A673 (cell line): ENCODE results near the gene SETD1A. TPM values are rescaled to one million over a fixed set of nuclear protein-coding genes. Genes with fewer than 3 reads are reported as not detected.

Experiments used
- BruUV-seq: library from RNA; stranded (reverse); fragments of 400-500 nt; replicated peaks from 2 replicates; lab custom pipeline; 2021; lab: Mats Ljungman, UMichigan
- CTCF ChIA-PET: fragments of 300-600 bp; sonication (Branson Sonifier 250); formaldehyde crosslinking; loops from one replicate; lab custom pipeline; 2022; ENCODE audit warnings: antibody characterized with exemption; lab: Charles Lee
- POLR2A ChIA-PET: fragments of 300-600 bp; sonication (Branson Sonifier 250); formaldehyde crosslinking; loops from one replicate; lab custom pipeline; 2022; ENCODE audit warnings: antibody characterized with exemption; ENCODE audit not compliant: low non-redundant PET; lab: Charles Lee
- DNase-seq: peaks from one replicate; pipeline ENCODE4 v3.0.0-alpha.2; 2015; ENCODE audit warnings: low spot score
- H3K27ac ChIP-seq: fragments of 200-600 bp; sonication (generic); 2 replicates; pipeline ENCODE4 v1.5.1; 2016; ENCODE audit warnings: mixed run types, low read depth, mild to moderate bottlenecking, mixed read lengths, antibody characterized with exemption, low read length; ENCODE audit not compliant: poor library complexity, severe bottlenecking
- H3K27me3 ChIP-seq: fragments of 200-600 bp; sonication (generic); replicated peaks from 2 replicates; pipeline ENCODE4 v1.6.1; 2017; ENCODE audit warnings: mixed run types, low read depth, mild to moderate bottlenecking, mixed read lengths, antibody characterized with exemption, low read length; ENCODE audit not compliant: insufficient read depth, poor library complexity
- H3K36me3 ChIP-seq: fragments of 200-600 bp; sonication (generic); 2 replicates; pipeline ENCODE4 v1.6.1; 2016; ENCODE audit warnings: mixed run types, mild to moderate bottlenecking, mixed read lengths, antibody characterized with exemption, low read length; ENCODE audit not compliant: insufficient read depth, poor library complexity, severe bottlenecking
- H3K4me1 ChIP-seq: fragments of 200-600 bp; sonication (generic); 2 replicates; pipeline ENCODE4 v1.6.1; 2017; ENCODE audit warnings: mixed run types, mild to moderate bottlenecking, mixed read lengths, antibody characterized with exemption, low read length; ENCODE audit not compliant: insufficient read depth, poor library complexity, severe bottlenecking
- H3K4me3 ChIP-seq: fragments of 200-600 bp; sonication (generic); 2 replicates; pipeline ENCODE4 v1.5.1; 2016; ENCODE audit warnings: low read depth, mixed run types, mild to moderate bottlenecking, mixed read lengths, low read length; ENCODE audit not compliant: poor library complexity, severe bottlenecking
- H3K9me3 ChIP-seq: fragments of 200-600 bp; sonication (generic); 2 replicates; pipeline ENCODE4 v1.6.1; 2016; ENCODE audit warnings: mixed run types, low read depth, mild to moderate bottlenecking, mixed read lengths, antibody characterized with exemption, low read length; ENCODE audit not compliant: poor library complexity, severe bottlenecking
- EZH2 ChIP-seq: fragments of 200-600 bp; sonication (generic); IDR thresholded peaks from 2 replicates; pipeline ENCODE4 v1.6.1; 2017; ENCODE audit warnings: borderline replicate concordance, low read depth, mild to moderate bottlenecking, mixed read lengths, antibody characterized with exemption, low read length; ENCODE audit not compliant: poor library complexity, severe bottlenecking
- intact Hi-C: fragments of 100-400 bp; cut with micrococcal nuclease; formaldehyde crosslinking; loops from one replicate; pipeline ENCODE4 v1.10.0; 2022; ENCODE audit not compliant: unreplicated experiment
- total RNA-seq: library from RNA; stranded (reverse); gene quantifications from 2 replicates; pipeline ENCODE4 v1.2.3, GENCODE V29; 2021
- TF ChIP-seq, protein P1 (sequence below): fragments of 300-800, 200-600 bp; sonication (generic); conservative IDR thresholded peaks from 2 replicates; pipeline ENCODE4 v1.5.1; 2017; ENCODE audit warnings: low read depth, mild to moderate bottlenecking, antibody characterized with exemption, low read length, moderate library complexity, mixed read lengths

The SETD1A gene
- total RNA-seq, 1 experiment from 2014 or later: 31.4 TPM

DNA sequence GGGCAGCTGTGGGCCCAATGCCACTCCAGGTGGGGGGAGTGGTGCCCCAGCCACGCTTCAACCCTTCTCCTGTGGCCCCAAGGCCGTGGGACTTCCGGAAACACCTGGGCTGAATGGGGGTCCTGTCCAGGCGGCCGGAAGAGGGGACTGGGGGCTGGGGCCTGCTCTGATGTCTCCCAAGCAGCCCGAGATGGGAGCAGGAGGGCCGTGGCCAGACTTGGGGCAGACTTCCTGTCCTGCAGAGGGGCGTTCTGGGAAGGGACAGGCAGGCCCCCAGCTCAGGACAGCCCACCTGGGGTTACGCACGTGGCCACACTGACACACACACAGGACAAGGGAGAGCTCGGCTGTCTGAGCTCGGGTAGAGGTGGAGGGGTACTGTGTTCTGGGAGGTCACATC lies 32.6 kb downstream of the SETD1A start:
- Histone ChIP-seq H3K27me3 (no peaks in the 10 kb centered on the region), H3K27ac (no peak overlapping the region), H3K4me3 (no peak overlapping the region), H3K4me1 (no peaks in the 10 kb centered on the region), H3K36me3 (no peaks in the 10 kb centered on the region), H3K9me3 (no peaks in the 10 kb centered on the region)
- POLR2A ChIA-PET: no interaction called here
- CTCF ChIA-PET: no interaction called here
- intact Hi-C loops: no loop called here
- no TSS peak for BruUV-seq
- TF ChIP-seq, protein P1, sequence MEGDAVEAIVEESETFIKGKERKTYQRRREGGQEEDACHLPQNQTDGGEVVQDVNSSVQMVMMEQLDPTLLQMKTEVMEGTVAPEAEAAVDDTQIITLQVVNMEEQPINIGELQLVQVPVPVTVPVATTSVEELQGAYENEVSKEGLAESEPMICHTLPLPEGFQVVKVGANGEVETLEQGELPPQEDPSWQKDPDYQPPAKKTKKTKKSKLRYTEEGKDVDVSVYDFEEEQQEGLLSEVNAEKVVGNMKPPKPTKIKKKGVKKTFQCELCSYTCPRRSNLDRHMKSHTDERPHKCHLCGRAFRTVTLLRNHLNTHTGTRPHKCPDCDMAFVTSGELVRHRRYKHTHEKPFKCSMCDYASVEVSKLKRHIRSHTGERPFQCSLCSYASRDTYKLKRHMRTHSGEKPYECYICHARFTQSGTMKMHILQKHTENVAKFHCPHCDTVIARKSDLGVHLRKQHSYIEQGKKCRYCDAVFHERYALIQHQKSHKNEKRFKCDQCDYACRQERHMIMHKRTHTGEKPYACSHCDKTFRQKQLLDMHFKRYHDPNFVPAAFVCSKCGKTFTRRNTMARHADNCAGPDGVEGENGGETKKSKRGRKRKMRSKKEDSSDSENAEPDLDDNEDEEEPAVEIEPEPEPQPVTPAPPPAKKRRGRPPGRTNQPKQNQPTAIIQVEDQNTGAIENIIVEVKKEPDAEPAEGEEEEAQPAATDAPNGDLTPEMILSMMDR: no peak
- no peak for TF ChIP-seq EZH2
- no peak for DNase-seq

DNA sequence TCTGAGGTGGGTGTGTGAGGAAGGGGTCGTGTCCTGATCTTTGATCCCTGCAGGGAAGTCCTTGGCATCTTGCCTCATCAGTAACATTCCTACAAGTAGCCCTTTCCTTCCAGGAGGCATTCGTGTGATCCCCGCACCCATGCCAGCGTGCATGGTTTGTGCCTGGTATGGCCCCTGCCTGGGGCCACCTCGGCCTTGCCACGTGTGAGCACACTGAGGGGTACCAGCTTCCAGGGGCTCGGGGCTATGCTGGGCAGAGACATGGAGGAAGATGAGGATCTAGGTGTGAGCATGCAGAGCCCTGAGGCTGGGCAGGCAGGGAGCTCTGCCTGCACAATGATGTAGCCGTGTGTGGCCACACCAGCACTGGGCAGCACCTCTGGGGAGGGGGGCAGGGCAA lies 33.5 kb downstream of the SETD1A start:
- ChIA-PET POLR2A (no interaction called here), CTCF (no interaction called here)
- intact Hi-C loops: no loop called here
- BruUV-seq: no TSS peak
- Histone ChIP-seq H3K36me3 (no peaks in the 10 kb centered on the region), H3K9me3 (no peaks in the 10 kb centered on the region), H3K27ac (no peak overlapping the region), H3K27me3 (no peaks in the 10 kb centered on the region), H3K4me1 (no peaks in the 10 kb centered on the region), H3K4me3 (no peak overlapping the region)
- no peak for TF ChIP-seq EZH2
- TF ChIP-seq, protein P1: no peak
- no peak for DNase-seq

DNA sequence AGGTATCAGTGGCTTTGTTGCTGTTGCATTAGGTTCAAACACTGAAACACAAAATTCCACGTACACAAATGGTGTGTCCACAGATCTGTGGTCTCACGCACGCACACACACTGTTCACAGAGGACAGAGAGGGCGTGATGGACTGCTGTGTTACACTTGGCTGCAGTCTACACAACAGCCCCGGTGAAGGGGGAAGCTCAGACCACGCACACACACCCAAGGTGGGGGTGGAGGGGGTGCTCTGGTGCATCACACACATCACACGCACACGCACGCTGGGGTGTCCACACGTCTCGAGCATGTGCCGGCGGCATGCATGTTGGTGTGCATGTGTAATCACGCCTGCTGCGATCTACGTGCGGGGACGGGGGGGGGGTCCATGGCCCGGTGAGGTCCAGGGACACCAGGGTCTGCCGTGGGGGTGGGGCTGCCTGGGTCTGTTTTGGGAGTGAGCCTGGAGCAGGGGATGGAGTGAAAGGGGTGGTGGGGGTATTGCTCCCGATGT lies 34.8 kb downstream of the SETD1A start:
- no peak overlapping the region for H3K27ac ChIP-seq
- intact Hi-C loops: no loop called here
- no peak for DNase-seq
- POLR2A ChIA-PET: no interaction called here
- H3K9me3 ChIP-seq: no peaks in the 10 kb centered on the region
- no peak overlapping the region for H3K4me3 ChIP-seq
- no peaks in the 10 kb centered on the region for H3K4me1 ChIP-seq
- BruUV-seq: no TSS peak
- TF ChIP-seq EZH2: no peak
- TF ChIP-seq, protein P1: no peak
- CTCF ChIA-PET: no interaction called here
- no peaks in the 10 kb centered on the region for H3K36me3 ChIP-seq
- H3K27me3 ChIP-seq: no peaks in the 10 kb centered on the region
